Upper lobe of right lung (tissue), 1 donor: ENCODE measurements around the gene ROR1. TPM values are rescaled to one million over a fixed set of nuclear protein-coding genes. Genes with fewer than 3 reads are reported as not detected.

Source experiments
- ATAC-seq: fragments of 200-7000 bp; cut with Tn5 transposase; one replicate; pipeline ENCODE4 v1.9.1; 2020; ENCODE audit warnings: mild to moderate bottlenecking, moderate library complexity
- DNase-seq: peaks from one replicate; pipeline ENCODE4 v3.0.0-alpha.2; 2020
- H3K27ac ChIP-seq: fragments of 200-600 bp; one replicate; pipeline ENCODE4 v1.8.0; 2022
- H3K27me3 ChIP-seq: fragments of 200-600 bp; one replicate; pipeline ENCODE4 v1.8.0; 2022; ENCODE audit warnings: mild to moderate bottlenecking
- H3K36me3 ChIP-seq: fragments of 200-600 bp; one replicate; pipeline ENCODE4 v1.8.0; 2022
- H3K4me1 ChIP-seq: fragments of 200-600 bp; one replicate; pipeline ENCODE4 v1.8.0; 2022
- H3K4me3 ChIP-seq: fragments of 200-600 bp; one replicate; pipeline ENCODE4 v1.8.0; 2022; ENCODE audit warnings: mild to moderate bottlenecking
- H3K9me3 ChIP-seq: fragments of 200-600 bp; one replicate; pipeline ENCODE4 v1.8.0; 2022
- CTCF ChIP-seq: fragments of 200-600 bp; IDR thresholded peaks from one replicate; pipeline ENCODE4 v1.8.0; 2022; ENCODE audit warnings: antibody characterized with exemption
- intact Hi-C: fragments of 100-400 bp; cut with DNase I; formaldehyde crosslinking; loops from one replicate; pipeline ENCODE4 v1.11.0; 2022
- total RNA-seq: library from RNA; stranded (reverse); fragmentation: NEBNext Ultra II Directional; extraction: Animal tissue kit (Norgen Biotek cat#: 25700); gene quantifications from one replicate; pipeline ENCODE4 v1.2.1, GENCODE V29; 2021
- donor health status: DM: no; HTN: yes; CAD: no; lungs with severe emphysema.

ROR1 gene
- total RNA-seq, 1 donor from 2014 or later, result 21.4 TPM

GRCh38 chr1:64114012-64114525, 340.3 kb downstream of the ROR1 start:
- ATAC-seq (no peak), DNase-seq (no peak)
- Histone ChIP-seq H3K4me1 (no peaks in the 10 kb centered on the region), H3K36me3 (no peaks in the 10 kb centered on the region), H3K9me3 (no peaks in the 10 kb centered on the region), H3K27ac (no peak overlapping the region), H3K4me3 (no peak overlapping the region), H3K27me3 (no peaks in the 10 kb centered on the region)
- TF ChIP-seq CTCF, result no peak
- intact Hi-C loops, result no loop called here

- DNase-seq (no peak), ATAC-seq (no peak)
- Histone ChIP-seq H3K4me3 (no peak overlapping the region), H3K9me3 (no peaks in the 10 kb centered on the region), H3K36me3 (no peaks in the 10 kb centered on the region), H3K27me3 (no peaks in the 10 kb centered on the region), H3K27ac (no peak overlapping the region), H3K4me1 (no peaks in the 10 kb centered on the region)
- TF ChIP-seq CTCF, result no peak
- intact Hi-C loops, result no loop called here
These were observed 342.7 kb downstream of the ROR1 start for GRCh38 chr1:64116537-64116936.

GRCh38 chr1:64117492-64117891, 343.7 kb downstream of the ROR1 start:
- Histone ChIP-seq H3K27ac (no peak overlapping the region), H3K9me3 (no peaks in the 10 kb centered on the region), H3K4me1 (no peaks in the 10 kb centered on the region), H3K4me3 (no peak overlapping the region), H3K27me3 (no peaks in the 10 kb centered on the region), H3K36me3 (no peaks in the 10 kb centered on the region)
- DNase-seq (no peak), ATAC-seq (no peak)
- no peak for TF ChIP-seq CTCF
- intact Hi-C loops, result no loop called here

GRCh38 chr1:64121766-64122385, 348.1 kb downstream of the ROR1 start:
- Histone ChIP-seq H3K4me1 (no peaks in the 10 kb centered on the region), H3K4me3 (no peak overlapping the region), H3K36me3 (no peaks in the 10 kb centered on the region), H3K27me3 (no peaks in the 10 kb centered on the region), H3K9me3 (no peaks in the 10 kb centered on the region), H3K27ac (no peak overlapping the region)
- intact Hi-C loops, result no loop called here
- no peak for TF ChIP-seq CTCF
- DNase-seq (no peak), ATAC-seq (no peak)

GRCh38 chr1:64122588-64122987, 348.8 kb downstream of the ROR1 start:
- TF ChIP-seq CTCF, result no peak
- ATAC-seq, result no peak
- DNase-seq, result no peak
- Histone ChIP-seq H3K4me1 (no peaks in the 10 kb centered on the region), H3K27ac (no peak overlapping the region), H3K9me3 (no peaks in the 10 kb centered on the region), H3K36me3 (no peaks in the 10 kb centered on the region), H3K27me3 (no peaks in the 10 kb centered on the region), H3K4me3 (no peak overlapping the region)
- intact Hi-C loops, result no loop called here
